Measurements from ENCODE around the gene MEIOB.

DNA sequence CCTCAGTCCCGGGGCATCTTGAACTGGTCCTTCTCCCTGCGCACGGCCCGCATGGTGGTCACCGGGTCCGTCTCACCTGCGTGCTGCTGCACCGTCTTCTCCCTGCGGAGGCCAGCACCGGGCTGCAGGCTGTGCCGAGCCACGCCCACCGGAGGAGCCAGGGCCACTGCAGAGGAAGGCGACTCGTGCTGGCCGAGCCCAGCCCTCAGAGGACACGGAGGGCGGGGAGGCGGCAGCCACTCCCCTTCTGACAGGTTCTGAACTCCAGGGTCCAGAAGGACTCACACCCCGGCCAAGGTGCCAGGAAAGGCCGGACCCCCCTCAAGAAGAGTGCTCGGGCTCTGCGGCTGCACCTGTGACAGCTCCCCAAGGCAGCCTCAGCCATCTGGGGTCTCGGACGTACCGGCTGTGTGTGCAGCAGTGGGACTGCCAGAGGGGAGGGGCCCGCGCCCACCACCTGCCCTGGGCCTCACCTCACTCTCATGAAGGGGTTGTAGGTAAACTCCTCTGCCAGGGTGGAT lies 62.6 kb downstream of the MEIOB start:
- TF ChIP-seq REST (IDR thresholded peaks at IDR 0.05; ENCODE audit: insufficient read depth in 1 of 2, low read depth in 2 of 2, low read length in 2 of 2) (no peak), SIN3A (IDR thresholded peaks at IDR 0.05; ENCODE audit: borderline replicate concordance, insufficient read depth, low read length) (no peak), POLR2AphosphoS5 (IDR thresholded peaks at IDR 0.05; ENCODE audit: low read depth, low read length) (no peak)
